Naive B cell (primary cell): ENCODE data around the gene TMEM198. TPM values are rescaled to one million over a fixed set of nuclear protein-coding genes. Genes with fewer than 3 reads are reported as not detected.

Experiments used
- ATAC-seq, 2 donors: fragments of 150-1000 bp; cut with Tn5 transposase; 2 replicates each; pipeline ENCODE4 v1.10.0; 2021; ENCODE audit warnings: low read depth in 2 of 2, mild to moderate bottlenecking in 2 of 2, moderate library complexity in 2 of 2
- DNase-seq: peaks from one replicate; pipeline ENCODE4 v3.0.0; 2022
- H3K27ac Mint-ChIP-seq, 6 donors: one replicate each; pipeline ENCODE4 v1.8.0; 2020 to 2022; ENCODE audit warnings: mild to moderate bottlenecking in 6 of 6, mixed read lengths in 6 of 6, moderate library complexity in 5 of 6, inconsistent platforms in 2 of 6
- H3K27me3 Mint-ChIP-seq, 3 donors: one replicate each; pipeline ENCODE4 v1.8.0; 2021 to 2022; ENCODE audit warnings: mixed read lengths in 3 of 3, mild to moderate bottlenecking in 1 of 3
- H3K36me3 Mint-ChIP-seq, 2 donors: one replicate each; pipeline ENCODE4 v1.8.0; 2020 to 2022; ENCODE audit warnings: mixed read lengths in 2 of 2, inconsistent platforms in 1 of 2, mild to moderate bottlenecking in 1 of 2
- H3K4me1 Mint-ChIP-seq, 3 donors: one replicate each; pipeline ENCODE4 v1.8.0; 2020 to 2022; ENCODE audit warnings: mixed read lengths in 3 of 3, inconsistent platforms in 1 of 3, mild to moderate bottlenecking in 1 of 3, moderate library complexity in 1 of 3
- H3K4me3 Mint-ChIP-seq, 8 donors: one replicate each; pipeline ENCODE4 v1.8.0; 2020 to 2022; ENCODE audit warnings: mild to moderate bottlenecking in 8 of 8, mixed read lengths in 8 of 8, moderate library complexity in 8 of 8, inconsistent platforms in 2 of 8
- H3K9me3 Mint-ChIP-seq, 7 donors: one replicate each; pipeline ENCODE4 v1.8.0; 2020 to 2022; ENCODE audit warnings: mixed read lengths in 7 of 7, mild to moderate bottlenecking in 5 of 7, inconsistent platforms in 2 of 7, moderate library complexity in 1 of 7
- polyA plus RNA-seq, 6 donors: library from polyadenylated mRNA; unstranded; fragments of 300-500 nt; fragmentation: Illumina TruSeq; gene quantifications; one replicate each; pipeline ENCODE4 v1.2.3, GENCODE V29; 2021; ENCODE audit warnings: low read depth in 6 of 6

The TMEM198 gene
- polyA plus RNA-seq, 6 donors from 2014 or later: 1.2 TPM; not detected in 5

GRCh38 chr2:219548990-219549389 lies 5.2 kb downstream of the TMEM198 start:
- Mint-ChIP-seq H3K4me3 (peak overlapping the region in 1 of 8 donors; percentile 43), H3K36me3 (peaks cover 0 to 7% of the 10 kb centered on the region in 2 donors), H3K4me1 (peaks cover 21 to 23% (median 23%) of the 10 kb centered on the region in 3 donors), H3K9me3 (peaks cover 0 to 10% (median 0%) of the 10 kb centered on the region in 7 donors), H3K27me3 (peaks cover 43 to 89% (median 88%) of the 10 kb centered on the region in 3 donors), H3K27ac (peak overlapping the region in 1 of 6 donors; percentile 7)
- DNase-seq (no peak), ATAC-seq (no peak)

DNA sequence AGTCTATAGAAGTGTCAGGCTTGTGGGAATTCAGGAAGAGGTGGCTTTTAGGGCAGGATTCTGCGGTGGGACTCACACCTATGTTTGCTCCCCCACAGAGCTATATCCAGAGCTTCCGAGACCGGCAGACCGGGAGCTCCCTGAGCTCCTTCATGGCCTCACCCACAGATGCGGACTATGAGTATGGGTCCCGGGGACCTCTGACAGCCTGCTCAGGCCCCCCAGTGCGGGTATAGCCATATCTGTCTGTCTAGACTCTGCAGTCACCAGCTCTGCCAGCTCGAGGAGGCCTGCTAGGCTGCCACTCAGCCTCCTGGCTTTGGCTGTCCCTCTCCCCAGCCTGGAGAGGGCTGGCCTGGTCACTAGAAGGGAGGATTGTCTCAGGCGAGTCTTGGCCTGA lies 5.8 kb downstream of the TMEM198 start:
- H3K9me3 Mint-ChIP-seq: peaks cover 0 to 10% (median 0%) of the 10 kb centered on the region in 7 donors
- H3K4me1 Mint-ChIP-seq: peaks cover 15 to 20% (median 17%) of the 10 kb centered on the region in 3 donors
- peaks cover 0 to 7% of the 10 kb centered on the region in 2 donors for H3K36me3 Mint-ChIP-seq
- H3K27ac Mint-ChIP-seq: no peak overlapping the region
- H3K27me3 Mint-ChIP-seq: peaks cover 47 to 91% (median 89%) of the 10 kb centered on the region in 3 donors
- no peak overlapping the region for H3K4me3 Mint-ChIP-seq
- DNase-seq: no peak
- no peak for ATAC-seq

DNA sequence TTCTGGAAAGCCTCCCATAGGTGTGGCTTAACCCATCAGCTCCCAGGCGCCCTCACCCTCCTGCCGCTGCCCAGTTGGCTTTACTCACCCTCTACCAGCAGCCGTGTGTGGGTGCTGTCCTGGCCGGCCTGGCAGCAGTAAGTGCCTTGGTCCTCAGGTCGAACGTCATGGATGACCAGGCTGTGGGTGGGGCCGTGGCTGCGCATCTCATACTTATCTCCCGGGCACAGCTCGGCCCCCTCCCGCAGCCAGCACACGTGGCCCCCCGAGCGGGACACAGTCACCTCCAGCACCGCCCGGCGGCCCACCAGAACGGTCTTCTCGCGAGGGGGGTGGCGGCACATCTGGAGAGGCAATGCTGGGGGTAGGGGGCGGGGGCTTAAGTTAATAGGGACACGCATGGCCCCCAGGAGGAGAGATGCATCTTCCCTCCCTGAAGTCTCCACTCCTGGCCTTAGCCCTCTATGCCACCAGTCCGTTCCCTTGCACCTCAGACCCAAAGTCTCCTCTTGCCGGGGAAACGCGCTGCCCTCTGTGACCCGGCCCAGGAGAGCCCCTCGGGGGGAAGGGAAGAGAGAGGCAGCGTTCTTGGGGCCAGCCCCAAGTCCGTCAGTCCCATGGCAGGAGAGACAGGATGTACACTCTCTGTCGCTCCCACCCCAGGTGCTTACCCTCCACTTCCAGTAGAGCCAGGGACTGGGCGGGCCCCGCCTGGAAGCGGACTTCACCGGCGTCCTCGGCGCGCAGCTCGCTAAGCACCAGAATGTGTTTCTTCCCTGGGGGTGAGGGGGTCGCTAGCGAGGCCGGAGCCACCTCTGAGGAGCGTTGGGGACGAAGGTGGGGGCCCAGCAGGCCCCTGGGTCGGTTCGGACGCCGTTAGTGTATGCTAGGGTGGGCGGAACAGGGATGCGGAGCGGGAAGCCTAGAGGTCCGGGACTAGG lies 7.9 kb downstream of the TMEM198 start:
- ATAC-seq (peak; percentile 4 to 11), DNase-seq (no peak)
- Mint-ChIP-seq H3K9me3 (peaks cover 0 to 5% (median 0%) of the 10 kb centered on the region in 7 donors), H3K4me3 (peak overlapping the region; percentile 69 to 87 (median 80)), H3K36me3 (peaks cover 0 to 7% of the 10 kb centered on the region in 2 donors), H3K4me1 (peaks cover 11 to 13% (median 12%) of the 10 kb centered on the region in 3 donors), H3K27ac (peak overlapping the region in 3 of 6 donors; percentile 56 to 90 (median 65)), H3K27me3 (peaks cover 34 to 89% (median 86%) of the 10 kb centered on the region in 3 donors)

- no peaks in the 10 kb centered on the region for H3K36me3 Mint-ChIP-seq
- peak overlapping the region; percentile 69 to 87 (median 79) for H3K4me3 Mint-ChIP-seq
- H3K9me3 Mint-ChIP-seq: peaks cover 0 to 5% (median 0%) of the 10 kb centered on the region in 7 donors
- H3K27me3 Mint-ChIP-seq: peaks cover 28 to 87% (median 82%) of the 10 kb centered on the region in 3 donors
- DNase-seq (peak; percentile 68), ATAC-seq (peak; percentile 94 to 98)
- peaks cover 11 to 13% (median 12%) of the 10 kb centered on the region in 3 donors for H3K4me1 Mint-ChIP-seq
- peak overlapping the region in 1 of 6 donors; percentile 56 for H3K27ac Mint-ChIP-seq
These were observed 8.7 kb downstream of the TMEM198 start for GRCh38 chr2:219552382-219553167.

- Mint-ChIP-seq H3K4me1 (peaks cover 11 to 13% (median 12%) of the 10 kb centered on the region in 3 donors), H3K9me3 (peaks cover 0 to 5% (median 0%) of the 10 kb centered on the region in 7 donors), H3K27ac (peak overlapping the region in 1 of 6 donors; percentile 22), H3K27me3 (peaks cover 27 to 86% (median 77%) of the 10 kb centered on the region in 3 donors), H3K4me3 (peak overlapping the region in 7 of 8 donors; percentile 31 to 77 (median 63)), H3K36me3 (no peaks in the 10 kb centered on the region)
- ATAC-seq (no peak), DNase-seq (no peak)
These were observed 9.3 kb downstream of the TMEM198 start for GRCh38 chr2:219553168-219553417.

DNA sequence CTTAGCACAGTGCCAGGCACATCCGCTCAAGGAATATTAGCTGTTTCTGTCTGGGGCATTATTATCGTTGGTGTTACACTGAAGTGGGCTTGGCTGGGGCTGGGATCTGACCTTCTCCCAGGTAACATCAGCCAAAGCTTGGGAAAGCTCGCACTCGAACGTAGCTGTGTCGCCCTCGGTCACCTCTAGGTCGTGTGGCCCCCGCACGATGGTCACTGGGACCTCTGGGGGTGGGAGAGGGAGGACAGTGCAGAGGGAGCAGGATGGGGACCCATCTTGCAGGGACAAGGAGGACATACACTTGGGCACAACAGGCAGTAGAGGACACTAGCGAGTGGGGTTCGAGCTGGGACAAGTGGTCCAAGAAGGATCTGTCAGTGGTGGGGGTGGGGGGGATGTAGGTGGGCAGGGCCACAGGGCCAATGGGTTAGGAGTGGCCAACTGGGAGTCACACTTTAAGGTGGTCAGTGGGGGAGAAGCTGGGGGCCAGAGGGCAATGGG lies 9.7 kb downstream of the TMEM198 start:
- H3K36me3 Mint-ChIP-seq: no peaks in the 10 kb centered on the region
- no peak overlapping the region for H3K27ac Mint-ChIP-seq
- peak overlapping the region; percentile 16 to 77 (median 58) for H3K4me3 Mint-ChIP-seq
- ATAC-seq (no peak), DNase-seq (no peak)
- H3K9me3 Mint-ChIP-seq: peaks cover 0 to 5% (median 0%) of the 10 kb centered on the region in 7 donors
- H3K27me3 Mint-ChIP-seq: peaks cover 22 to 86% (median 74%) of the 10 kb centered on the region in 3 donors
- peaks cover 9 to 13% (median 11%) of the 10 kb centered on the region in 3 donors for H3K4me1 Mint-ChIP-seq

DNA sequence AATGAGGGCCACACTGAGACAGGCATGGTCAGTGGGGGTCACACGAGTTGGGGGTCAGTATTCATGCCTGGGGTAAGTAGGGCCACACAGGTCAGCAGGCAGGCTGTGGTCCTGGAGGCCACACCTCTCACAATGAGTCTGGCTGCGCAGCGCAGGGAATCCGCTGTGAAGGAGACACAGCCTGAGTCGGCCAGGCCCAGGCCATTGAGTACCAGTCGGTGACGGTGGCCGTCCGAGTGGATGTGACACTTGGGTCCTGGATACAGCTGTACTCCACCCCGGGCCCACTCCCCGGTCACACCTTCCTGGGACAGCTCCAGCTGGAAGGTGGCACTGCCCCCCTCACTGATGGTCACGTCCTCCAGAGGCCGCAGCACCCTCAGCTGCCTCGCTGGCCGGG lies 10.5 kb downstream of the TMEM198 start:
- peaks cover 21 to 86% (median 74%) of the 10 kb centered on the region in 3 donors for H3K27me3 Mint-ChIP-seq
- peak overlapping the region in 1 of 6 donors; percentile 44 for H3K27ac Mint-ChIP-seq
- H3K4me3 Mint-ChIP-seq: peak overlapping the region in 1 of 8 donors; percentile 57
- ATAC-seq (no peak), DNase-seq (no peak)
- no peaks in the 10 kb centered on the region for H3K36me3 Mint-ChIP-seq
- peaks cover 9 to 13% (median 11%) of the 10 kb centered on the region in 3 donors for H3K4me1 Mint-ChIP-seq
- peaks cover 0 to 5% (median 0%) of the 10 kb centered on the region in 7 donors for H3K9me3 Mint-ChIP-seq

- ATAC-seq: no peak
- Mint-ChIP-seq H3K9me3 (peaks cover 0 to 5% (median 0%) of the 10 kb centered on the region in 7 donors), H3K36me3 (no peaks in the 10 kb centered on the region), H3K27me3 (peaks cover 24 to 78% (median 68%) of the 10 kb centered on the region in 3 donors), H3K4me1 (peaks cover 9 to 10% (median 9%) of the 10 kb centered on the region in 3 donors), H3K27ac (no peak overlapping the region), H3K4me3 (no peak overlapping the region)
- DNase-seq: no peak
These were observed 12.1 kb downstream of the TMEM198 start for GRCh38 chr2:219555956-219556355.

- Mint-ChIP-seq H3K9me3 (peaks cover 0 to 5% (median 0%) of the 10 kb centered on the region in 7 donors), H3K4me1 (peaks cover 8 to 9% (median 9%) of the 10 kb centered on the region in 3 donors), H3K27me3 (peaks cover 21 to 74% (median 68%) of the 10 kb centered on the region in 3 donors), H3K27ac (no peak overlapping the region), H3K4me3 (no peak overlapping the region), H3K36me3 (no peaks in the 10 kb centered on the region)
- no peak for DNase-seq
- ATAC-seq: no peak
These were observed 12.6 kb downstream of the TMEM198 start for GRCh38 chr2:219556413-219556812.

DNA sequence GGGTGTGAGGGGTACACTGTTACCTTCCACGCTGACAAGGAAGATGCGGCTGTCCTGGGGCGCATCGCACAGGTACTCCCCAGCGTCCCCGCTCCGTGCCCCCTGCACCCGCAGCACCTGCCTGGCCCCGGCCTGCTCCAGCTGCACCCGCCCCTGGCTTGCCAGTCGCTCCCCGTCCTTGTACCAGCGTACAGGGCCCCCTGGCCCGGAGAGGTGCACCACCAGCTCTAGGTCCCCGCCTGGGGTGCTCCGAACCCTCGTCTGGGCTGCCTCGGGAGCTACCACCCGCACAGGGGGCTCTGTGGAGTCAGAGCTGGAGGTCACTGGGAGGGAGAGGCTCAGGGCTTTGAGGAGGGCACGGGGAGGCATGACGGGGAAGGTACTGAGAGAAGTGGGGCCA lies 13.5 kb downstream of the TMEM198 start:
- Mint-ChIP-seq H3K9me3 (peaks cover 0 to 5% (median 0%) of the 10 kb centered on the region in 7 donors), H3K27ac (no peak overlapping the region), H3K4me3 (no peak overlapping the region), H3K36me3 (no peaks in the 10 kb centered on the region), H3K4me1 (peaks cover 0 to 4% (median 3%) of the 10 kb centered on the region in 3 donors), H3K27me3 (peaks cover 21 to 69% (median 66%) of the 10 kb centered on the region in 3 donors)
- DNase-seq: no peak
- ATAC-seq: no peak

- H3K4me1 Mint-ChIP-seq: peaks cover 0 to 4% (median 3%) of the 10 kb centered on the region in 3 donors
- DNase-seq: no peak
- H3K4me3 Mint-ChIP-seq: no peak overlapping the region
- H3K27ac Mint-ChIP-seq: peak overlapping the region in 1 of 6 donors; percentile 56
- H3K27me3 Mint-ChIP-seq: peaks cover 20 to 77% (median 69%) of the 10 kb centered on the region in 3 donors
- no peak for ATAC-seq
- H3K36me3 Mint-ChIP-seq: no peaks in the 10 kb centered on the region
- peaks cover 0 to 5% (median 0%) of the 10 kb centered on the region in 7 donors for H3K9me3 Mint-ChIP-seq
These were observed 14.3 kb downstream of the TMEM198 start for GRCh38 chr2:219557791-219558785.
